DND-41 (cell line): ENCODE measurements around the gene PLA2G4E.

Experiments
- ATAC-seq: fragments of 200-7000 bp; cut with Tn5 transposase; 3 replicates; pipeline ENCODE4 v1.9.1; 2021; ENCODE audit warnings: low read depth; ENCODE audit not compliant: insufficient read depth
- DNase-seq: peaks from one replicate; pipeline ENCODE4 v3.0.0-alpha.2; 2020
- H2AFZ ChIP-seq: 2 replicates; pipeline ENCODE4 v1.6.0; 2012; ENCODE audit warnings: low read depth, low read length
- H3K27ac ChIP-seq: 2 replicates; pipeline ENCODE4 v1.5.1; 2012; ENCODE audit warnings: low read length, inconsistent platforms
- H3K27me3 ChIP-seq: fragments of 200-600 bp; sonication (generic); 2 replicates; pipeline ENCODE4 v1.6.0; 2012; ENCODE audit warnings: low read length, mild to moderate bottlenecking, inconsistent platforms; ENCODE audit not compliant: insufficient read depth, poor library complexity
- H3K36me3 ChIP-seq: 2 replicates; pipeline ENCODE4 v1.5.1; 2012; ENCODE audit warnings: low read length, inconsistent platforms; ENCODE audit not compliant: insufficient read depth
- H3K4me1 ChIP-seq: 2 replicates; pipeline ENCODE4 v1.5.1; 2012; ENCODE audit warnings: mild to moderate bottlenecking, low read length; ENCODE audit not compliant: insufficient read depth
- H3K4me2 ChIP-seq: 2 replicates; pipeline ENCODE4 v1.6.0; 2012; ENCODE audit warnings: mild to moderate bottlenecking, moderate library complexity, low read length, inconsistent platforms; ENCODE audit not compliant: insufficient read depth
- H3K4me3 ChIP-seq, 2 experiments: fragments of 200-600 bp in 1 of 2; shearing (Covaris generic) in 1 of 2; 2 replicates each; pipeline ENCODE4 v1.5.1; 2012 to 2016; ENCODE audit warnings: inconsistent platforms in 2 of 2, low read length in 2 of 2, mild to moderate bottlenecking in 2 of 2, low read depth in 1 of 2, moderate library complexity in 1 of 2
- H3K79me2 ChIP-seq: 2 replicates; pipeline ENCODE4 v1.6.0; 2012; ENCODE audit warnings: low read length, inconsistent platforms; ENCODE audit not compliant: insufficient read depth
- H3K9ac ChIP-seq: 2 replicates; pipeline ENCODE4 v1.6.0; 2012; ENCODE audit warnings: low read depth, mild to moderate bottlenecking, inconsistent platforms, low read length, moderate library complexity
- H3K9me3 ChIP-seq: 2 replicates; pipeline ENCODE4 v1.5.1; 2012; ENCODE audit warnings: low read length, moderate library complexity, mild to moderate bottlenecking, inconsistent platforms; ENCODE audit not compliant: insufficient read depth, severe bottlenecking
- H4K20me1 ChIP-seq: 2 replicates; pipeline ENCODE4 v1.6.0; 2012; ENCODE audit warnings: low read length; ENCODE audit not compliant: insufficient read depth
- EZH2 ChIP-seq: IDR thresholded peaks from 3 replicates; pipeline ENCODE4 v1.6.1; 2012; ENCODE audit warnings: borderline replicate concordance, low read depth, mild to moderate bottlenecking, moderate library complexity, low read length, inconsistent platforms; ENCODE audit not compliant: severe bottlenecking
- TF ChIP-seq, protein P1 (sequence below): IDR thresholded peaks from 2 replicates; pipeline ENCODE4 v1.5.1; 2012; ENCODE audit warnings: borderline replicate concordance, low read length, moderate library complexity, mild to moderate bottlenecking; ENCODE audit not compliant: poor library complexity, severe bottlenecking; ENCODE audit errors: extremely low read depth

The PLA2G4E gene

DNA sequence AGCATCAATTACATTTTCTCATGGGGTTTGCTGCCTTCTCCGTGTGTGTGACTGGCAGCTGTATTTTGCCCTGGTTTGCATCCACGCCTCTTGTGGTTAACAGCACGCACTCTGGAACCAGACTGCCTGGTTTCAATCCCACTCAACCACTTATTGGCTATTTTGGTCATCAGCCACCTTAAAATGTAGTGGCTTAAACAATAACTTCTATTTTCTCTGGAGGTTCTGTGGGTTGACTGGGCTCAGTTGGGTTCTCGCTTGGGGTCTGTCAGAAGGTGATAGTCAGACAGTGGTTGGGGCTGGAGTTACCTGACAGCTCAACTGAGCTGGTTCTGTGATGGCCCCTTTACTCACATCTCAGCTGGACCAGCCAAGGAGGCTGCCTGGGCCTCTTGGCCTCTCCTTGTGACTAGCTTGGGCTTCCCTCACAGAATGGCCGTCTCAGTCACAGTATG lies 85.2 kb downstream of the PLA2G4E start:
- H3K4me1 ChIP-seq = peaks cover 20% of the 10 kb centered on the region
- DNase-seq = peak; percentile 13
- H3K4me2 ChIP-seq = no peak overlapping the region

DNA sequence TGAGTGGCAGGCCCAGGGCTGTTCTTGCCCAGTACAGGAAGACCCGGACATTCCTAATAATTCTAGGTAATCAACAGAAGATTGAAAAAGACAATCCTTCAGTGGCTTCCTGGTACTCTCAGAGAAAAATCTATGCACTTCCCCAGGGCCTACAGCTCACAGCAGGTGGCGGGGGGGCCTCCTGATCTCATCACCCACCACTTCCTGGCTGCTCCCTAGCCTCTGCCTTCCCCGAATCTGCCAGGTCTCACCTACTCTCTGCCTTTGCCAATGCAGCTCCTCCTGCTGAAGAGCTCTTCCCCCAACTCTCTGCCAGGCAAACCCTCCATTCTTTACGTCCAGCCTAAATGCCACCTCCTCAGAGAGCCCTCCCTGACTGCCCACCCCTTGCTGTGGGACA lies 86.0 kb downstream of the PLA2G4E start:
- peak overlapping the region; percentile 39; the same call in 1 of the 2 replicates for H3K4me2 ChIP-seq
- H3K36me3 ChIP-seq = no peaks in the 10 kb centered on the region
- TF ChIP-seq, protein P1, sequence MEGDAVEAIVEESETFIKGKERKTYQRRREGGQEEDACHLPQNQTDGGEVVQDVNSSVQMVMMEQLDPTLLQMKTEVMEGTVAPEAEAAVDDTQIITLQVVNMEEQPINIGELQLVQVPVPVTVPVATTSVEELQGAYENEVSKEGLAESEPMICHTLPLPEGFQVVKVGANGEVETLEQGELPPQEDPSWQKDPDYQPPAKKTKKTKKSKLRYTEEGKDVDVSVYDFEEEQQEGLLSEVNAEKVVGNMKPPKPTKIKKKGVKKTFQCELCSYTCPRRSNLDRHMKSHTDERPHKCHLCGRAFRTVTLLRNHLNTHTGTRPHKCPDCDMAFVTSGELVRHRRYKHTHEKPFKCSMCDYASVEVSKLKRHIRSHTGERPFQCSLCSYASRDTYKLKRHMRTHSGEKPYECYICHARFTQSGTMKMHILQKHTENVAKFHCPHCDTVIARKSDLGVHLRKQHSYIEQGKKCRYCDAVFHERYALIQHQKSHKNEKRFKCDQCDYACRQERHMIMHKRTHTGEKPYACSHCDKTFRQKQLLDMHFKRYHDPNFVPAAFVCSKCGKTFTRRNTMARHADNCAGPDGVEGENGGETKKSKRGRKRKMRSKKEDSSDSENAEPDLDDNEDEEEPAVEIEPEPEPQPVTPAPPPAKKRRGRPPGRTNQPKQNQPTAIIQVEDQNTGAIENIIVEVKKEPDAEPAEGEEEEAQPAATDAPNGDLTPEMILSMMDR = no peak
- TF ChIP-seq EZH2 = no peak
- no peaks in the 10 kb centered on the region for H3K27me3 ChIP-seq
- peaks cover 20% of the 10 kb centered on the region for H3K4me1 ChIP-seq
- H3K9me3 ChIP-seq = no peaks in the 10 kb centered on the region
- DNase-seq (peak; percentile 86), ATAC-seq (peak; percentile 100)
- H2AFZ ChIP-seq = peak overlapping the region; percentile 52
- no peaks in the 10 kb centered on the region for H4K20me1 ChIP-seq
- H3K79me2 ChIP-seq = no peaks in the 10 kb centered on the region
- no peak overlapping the region for H3K4me3 ChIP-seq
- H3K9ac ChIP-seq = peak overlapping the region; percentile 21; the same call in 1 of the 2 replicates
- H3K27ac ChIP-seq = peak overlapping the region; percentile 73

More for the DNA sequence above, 85.2 kb downstream of the PLA2G4E start:
- TF ChIP-seq, protein P1 = no peak
- no peak for TF ChIP-seq EZH2
- H2AFZ ChIP-seq = no peak overlapping the region
- H3K27ac ChIP-seq = no peak overlapping the region; the same call in 1 of the 2 replicates
- no peak overlapping the region for H3K4me3 ChIP-seq
- no peaks in the 10 kb centered on the region for H3K79me2 ChIP-seq
- no peaks in the 10 kb centered on the region for H3K27me3 ChIP-seq
- H3K9me3 ChIP-seq = no peaks in the 10 kb centered on the region
- H3K9ac ChIP-seq = no peak overlapping the region
- ATAC-seq = no peak
- H3K36me3 ChIP-seq = no peaks in the 10 kb centered on the region
- no peaks in the 10 kb centered on the region for H4K20me1 ChIP-seq

DNA sequence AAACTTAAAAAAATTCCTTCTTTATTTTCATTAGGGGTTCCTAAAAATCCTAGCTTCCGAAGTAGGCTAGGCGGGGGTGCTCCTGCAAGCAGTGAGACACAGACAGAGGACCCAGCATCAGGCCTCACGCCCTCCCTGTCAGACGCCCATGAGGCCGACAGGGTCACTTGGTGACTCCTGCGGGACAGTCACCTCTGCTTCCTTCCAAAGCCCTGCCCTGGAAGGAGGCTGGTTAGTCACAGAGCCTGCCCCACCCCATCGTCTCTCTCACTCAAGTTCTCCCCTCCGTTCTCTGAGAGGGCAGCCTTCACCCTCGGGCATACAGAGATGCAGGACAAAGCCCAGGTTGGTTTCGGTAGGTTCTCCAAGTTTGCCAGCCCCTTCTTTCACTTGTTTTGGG lies 87.1 kb downstream of the PLA2G4E start:
- peak overlapping the region; percentile 21; the same call in 1 of the 2 replicates for H2AFZ ChIP-seq
- H4K20me1 ChIP-seq = no peaks in the 10 kb centered on the region
- TF ChIP-seq EZH2 = no peak
- TF ChIP-seq, protein P1 = no peak
- H3K4me1 ChIP-seq = peaks cover 20% of the 10 kb centered on the region
- no peak overlapping the region for H3K4me2 ChIP-seq
- DNase-seq (no peak), ATAC-seq (no peak)
- no peaks in the 10 kb centered on the region for H3K79me2 ChIP-seq
- no peaks in the 10 kb centered on the region for H3K36me3 ChIP-seq
- H3K27me3 ChIP-seq = no peaks in the 10 kb centered on the region
- no peak overlapping the region for H3K4me3 ChIP-seq
- H3K27ac ChIP-seq = peak overlapping the region; percentile 36; the same call in 1 of the 2 replicates
- no peaks in the 10 kb centered on the region for H3K9me3 ChIP-seq
- H3K9ac ChIP-seq = 0 out of 2 replicates have a peak overlapping the region, but pooled peaks have one; percentile 21
